ENCODE data around the gene PRRC2C.

Gene PRRC2C

GRCh38 chr1:171545523-171545922 lies 60.2 kb downstream of the PRRC2C start:
- TF ChIP-seq REST (IDR thresholded peaks at IDR 0.05; ENCODE audit: insufficient read depth in 1 of 2, low read depth in 2 of 2, low read length in 2 of 2) (no peak), TAF1 (IDR thresholded peaks at IDR 0.05; ENCODE audit: borderline replicate concordance, insufficient read depth, low read length) (no peak), SIN3A (IDR thresholded peaks at IDR 0.05; ENCODE audit: borderline replicate concordance, insufficient read depth, low read length) (no peak), POLR2AphosphoS5 (IDR thresholded peaks at IDR 0.05; ENCODE audit: low read depth, low read length) (no peak), FOXP2 (optimal IDR thresholded peaks at IDR 0.05; ENCODE audit: borderline replicate concordance, extremely low read depth, extremely low read length, insufficient read depth) (no peak)

GRCh38 chr1:171550050-171550449 lies 64.7 kb downstream of the PRRC2C start:
- TF ChIP-seq FOXP2 (optimal IDR thresholded peaks at IDR 0.05; ENCODE audit: borderline replicate concordance, extremely low read depth, extremely low read length, insufficient read depth) (no peak), TAF1 (IDR thresholded peaks at IDR 0.05; ENCODE audit: borderline replicate concordance, insufficient read depth, low read length) (no peak), POLR2AphosphoS5 (IDR thresholded peaks at IDR 0.05; ENCODE audit: low read depth, low read length) (no peak), SIN3A (IDR thresholded peaks at IDR 0.05; ENCODE audit: borderline replicate concordance, insufficient read depth, low read length) (no peak), REST (IDR thresholded peaks at IDR 0.05; ENCODE audit: insufficient read depth in 1 of 2, low read depth in 2 of 2, low read length in 2 of 2) (no peak)

GRCh38 chr1:171563675-171564074 lies 78.3 kb downstream of the PRRC2C start:
- TF ChIP-seq SIN3A (IDR thresholded peaks at IDR 0.05; ENCODE audit: borderline replicate concordance, insufficient read depth, low read length) (no peak), REST (IDR thresholded peaks at IDR 0.05; ENCODE audit: insufficient read depth in 1 of 2, low read depth in 2 of 2, low read length in 2 of 2) (no peak), FOXP2 (optimal IDR thresholded peaks at IDR 0.05; ENCODE audit: borderline replicate concordance, extremely low read depth, extremely low read length, insufficient read depth) (no peak), TAF1 (IDR thresholded peaks at IDR 0.05; ENCODE audit: borderline replicate concordance, insufficient read depth, low read length) (no peak), POLR2AphosphoS5 (IDR thresholded peaks at IDR 0.05; ENCODE audit: low read depth, low read length) (no peak)

GRCh38 chr1:171566467-171566866 lies 81.1 kb downstream of the PRRC2C start:
- no peak for TF ChIP-seq POLR2AphosphoS5 (IDR thresholded peaks at IDR 0.05; ENCODE audit: low read depth, low read length)
- TF ChIP-seq FOXP2 (optimal IDR thresholded peaks at IDR 0.05; ENCODE audit: borderline replicate concordance, extremely low read depth, extremely low read length, insufficient read depth), result no peak
- no peak for TF ChIP-seq SIN3A (IDR thresholded peaks at IDR 0.05; ENCODE audit: borderline replicate concordance, insufficient read depth, low read length)
- TF ChIP-seq TAF1 (IDR thresholded peaks at IDR 0.05; ENCODE audit: borderline replicate concordance, insufficient read depth, low read length), result no peak
- no peak for TF ChIP-seq REST (IDR thresholded peaks at IDR 0.05; ENCODE audit: insufficient read depth in 1 of 2, low read depth in 2 of 2, low read length in 2 of 2)

GRCh38 chr1:171570295-171570694 lies 85.0 kb downstream of the PRRC2C start:
- TF ChIP-seq TAF1 (IDR thresholded peaks at IDR 0.05; ENCODE audit: borderline replicate concordance, insufficient read depth, low read length), result no peak
- no peak for TF ChIP-seq FOXP2 (optimal IDR thresholded peaks at IDR 0.05; ENCODE audit: borderline replicate concordance, extremely low read depth, extremely low read length, insufficient read depth)
- no peak for TF ChIP-seq POLR2AphosphoS5 (IDR thresholded peaks at IDR 0.05; ENCODE audit: low read depth, low read length)
- no peak for TF ChIP-seq SIN3A (IDR thresholded peaks at IDR 0.05; ENCODE audit: borderline replicate concordance, insufficient read depth, low read length)
- TF ChIP-seq REST (IDR thresholded peaks at IDR 0.05; ENCODE audit: insufficient read depth in 1 of 2, low read depth in 2 of 2, low read length in 2 of 2), result no peak

All from PFSK-1 (cell line).